ENCODE results near the gene DDT.
"Not testable (repeated sequence)": the region's sequence is repeated elsewhere in the genome, so short reads cannot be mapped to it uniquely, and the experiment has no call there.

DDT gene

GRCh38 chr22:23955886-23956285, 18.4 kb downstream of the DDT start:
- in situ Hi-C loops (cut with MboI; ENCODE audit: low pct_unique_long_range_greater_than_20kb, low sequenced_read_pairs); DNase-seq: not testable (repeated sequence)

GRCh38 chr22:23954991-23955305, 19.3 kb downstream of the DDT start:
- in situ Hi-C loops (cut with MboI; ENCODE audit: low pct_unique_long_range_greater_than_20kb, low sequenced_read_pairs); DNase-seq: not testable (repeated sequence)

GRCh38 chr22:23954193-23954990, 19.8 kb downstream of the DDT start:
- in situ Hi-C loops (cut with MboI; ENCODE audit: low pct_unique_long_range_greater_than_20kb, low sequenced_read_pairs); DNase-seq: not testable (repeated sequence)

GRCh38 chr22:23953485-23953884, 20.8 kb downstream of the DDT start:
- DNase-seq; in situ Hi-C loops (cut with MboI; ENCODE audit: low pct_unique_long_range_greater_than_20kb, low sequenced_read_pairs): not testable (repeated sequence)

GRCh38 chr22:23952794-23953405, 21.3 kb downstream of the DDT start:
- DNase-seq; in situ Hi-C loops (cut with MboI; ENCODE audit: low pct_unique_long_range_greater_than_20kb, low sequenced_read_pairs): not testable (repeated sequence)

GRCh38 chr22:23951383-23951782, 22.9 kb downstream of the DDT start:
- DNase-seq; in situ Hi-C loops (cut with MboI; ENCODE audit: low pct_unique_long_range_greater_than_20kb, low sequenced_read_pairs): not testable (repeated sequence)

GRCh38 chr22:23949764-23950163, 24.5 kb downstream of the DDT start:
- DNase-seq; in situ Hi-C loops (cut with MboI; ENCODE audit: low pct_unique_long_range_greater_than_20kb, low sequenced_read_pairs): not testable (repeated sequence)

GRCh38 chr22:23947391-23947790, 26.9 kb downstream of the DDT start:
- in situ Hi-C loops (cut with MboI; ENCODE audit: low pct_unique_long_range_greater_than_20kb, low sequenced_read_pairs); DNase-seq: not testable (repeated sequence)

GRCh38 chr22:23940166-23940565, 34.1 kb downstream of the DDT start:
- in situ Hi-C loops (cut with MboI; ENCODE audit: low pct_unique_long_range_greater_than_20kb, low sequenced_read_pairs); DNase-seq: not testable (repeated sequence)

GRCh38 chr22:23939017-23939357, 35.3 kb downstream of the DDT start:
- in situ Hi-C loops (cut with MboI; ENCODE audit: low pct_unique_long_range_greater_than_20kb, low sequenced_read_pairs) = no loop called here
- DNase-seq = no peak

GRCh38 chr22:23938328-23939016, 35.8 kb downstream of the DDT start:
- no peak for DNase-seq
- in situ Hi-C loops (cut with MboI; ENCODE audit: low pct_unique_long_range_greater_than_20kb, low sequenced_read_pairs) = no loop called here

GRCh38 chr22:23926561-23926960, 47.7 kb downstream of the DDT start:
- in situ Hi-C loops (cut with MboI; ENCODE audit: low pct_unique_long_range_greater_than_20kb, low sequenced_read_pairs) = no loop called here
- no peak for DNase-seq

GRCh38 chr22:23925020-23925606, 49.1 kb downstream of the DDT start:
- DNase-seq = no peak
- in situ Hi-C loops (cut with MboI; ENCODE audit: low pct_unique_long_range_greater_than_20kb, low sequenced_read_pairs) = no loop called here

- DNase-seq = no peak
- in situ Hi-C loops (cut with MboI; ENCODE audit: low pct_unique_long_range_greater_than_20kb, low sequenced_read_pairs) = no loop called here
Observed at GRCh38 chr22:23922921-23923320, 51.3 kb downstream of the DDT start.

GRCh38 chr22:23921586-23922201, 52.5 kb downstream of the DDT start:
- DNase-seq = not testable (repeated sequence)

More at GRCh38 chr22:23921586-23922201, 52.5 kb downstream of the DDT start:
- in situ Hi-C loops (cut with MboI; ENCODE audit: low pct_unique_long_range_greater_than_20kb, low sequenced_read_pairs) = not testable (repeated sequence)

All from KBM-7 (cell line).